ENCODE measurements around the gene SLC1A3.

Gene SLC1A3

DNA sequence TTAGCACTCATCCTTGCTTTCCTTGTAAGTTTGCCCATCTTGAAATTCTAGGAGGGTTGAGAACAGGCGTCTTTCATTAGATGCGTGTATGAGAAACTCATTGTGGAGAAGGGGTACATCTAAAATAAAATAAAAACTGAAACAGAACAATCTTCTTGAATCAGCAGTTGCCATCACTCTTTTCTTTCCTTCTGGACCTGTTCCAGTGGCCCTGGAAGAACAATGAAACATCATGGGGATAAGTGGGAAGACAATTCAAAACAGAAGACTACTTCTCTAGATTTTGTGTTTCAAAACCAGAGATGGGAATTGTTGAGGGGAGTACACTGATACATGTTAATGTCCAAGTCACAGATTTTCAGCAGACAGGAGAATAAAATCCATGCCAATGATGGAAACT is 59.9 kb downstream of the SLC1A3 start:
- no peak for TF ChIP-seq CTCF (IDR thresholded peaks at IDR 0.05; ENCODE audit: extremely low read depth, missing control alignments)
- DNase-seq (ENCODE audit: low spot score), result no peak

DNA sequence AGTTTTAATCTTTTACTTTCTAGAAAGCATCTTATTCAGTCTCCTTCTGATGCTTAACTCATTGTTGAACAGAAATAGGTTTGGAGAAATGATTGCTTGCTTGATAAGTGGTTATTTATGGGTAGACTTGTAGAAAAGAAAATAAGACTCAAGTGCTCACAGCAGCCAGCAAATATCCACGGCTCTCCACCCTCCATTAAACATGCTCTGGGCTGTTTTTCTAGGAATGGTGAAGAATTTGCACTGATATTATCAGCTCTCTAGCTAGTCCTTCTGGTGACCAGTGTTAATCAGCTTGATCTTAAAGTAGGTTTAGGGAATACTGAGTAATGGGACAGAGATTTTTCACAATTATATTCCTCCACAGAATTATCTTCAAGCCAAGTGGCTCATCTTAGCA is 60.6 kb downstream of the SLC1A3 start:
- TF ChIP-seq CTCF (IDR thresholded peaks at IDR 0.05; ENCODE audit: extremely low read depth, missing control alignments), result no peak
- no peak for DNase-seq (ENCODE audit: low spot score)

GRCh38 chr5:36667824-36668223 is 61.4 kb downstream of the SLC1A3 start:
- TF ChIP-seq CTCF (IDR thresholded peaks at IDR 0.05; ENCODE audit: extremely low read depth, missing control alignments), result no peak
- DNase-seq (ENCODE audit: low spot score), result no peak

GRCh38 chr5:36669015-36669651 is 62.7 kb downstream of the SLC1A3 start:
- TF ChIP-seq CTCF (IDR thresholded peaks at IDR 0.05; ENCODE audit: extremely low read depth, missing control alignments), result no peak
- no peak for DNase-seq (ENCODE audit: low spot score)

DNA sequence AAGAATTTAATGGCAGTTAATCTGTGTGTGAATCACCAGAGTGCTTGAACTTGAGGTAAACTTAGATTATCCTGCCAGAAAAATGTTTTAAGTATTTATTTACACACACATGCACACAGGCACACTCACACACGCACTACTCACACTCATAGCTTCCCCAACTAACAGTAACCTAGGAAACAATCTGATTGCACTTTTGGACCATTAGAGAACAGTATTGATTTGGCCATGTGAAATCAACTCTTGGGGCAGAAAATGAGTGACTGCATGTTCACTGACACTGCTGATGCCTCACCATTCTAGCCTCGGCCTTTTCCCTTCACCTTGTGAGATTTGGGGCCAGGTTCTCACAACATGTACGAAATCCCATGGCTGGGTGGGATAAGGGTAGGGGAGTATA is 64.1 kb downstream of the SLC1A3 start:
- DNase-seq (ENCODE audit: low spot score), result no peak
- TF ChIP-seq CTCF (IDR thresholded peaks at IDR 0.05; ENCODE audit: extremely low read depth, missing control alignments), result no peak

GRCh38 chr5:36675282-36675681 is 68.9 kb downstream of the SLC1A3 start:
- no peak for TF ChIP-seq CTCF (IDR thresholded peaks at IDR 0.05; ENCODE audit: extremely low read depth, missing control alignments)
- no peak for DNase-seq (ENCODE audit: low spot score)

GRCh38 chr5:36679221-36679989 is 73.0 kb downstream of the SLC1A3 start:
- TF ChIP-seq CTCF (IDR thresholded peaks at IDR 0.05; ENCODE audit: extremely low read depth, missing control alignments), result no peak
- no peak for DNase-seq (ENCODE audit: low spot score)

All from GM20000 (cell line).